Measurements from ENCODE around the gene CMYA5.

GRCh38 chr5:79743846-79744605 is 54.4 kb downstream of the CMYA5 start:
- no peak for TF ChIP-seq CTCF (conservative IDR thresholded peaks at IDR 0.05; ENCODE audit: low read depth, low read length)
- no peak for TF ChIP-seq EZH2 (IDR thresholded peaks at IDR 0.05; ENCODE audit: low read length, unreplicated experiment)
